SU-DHL-6 (cell line): ENCODE measurements around the gene SLC25A38.

Source experiments
- EZH2phosphoT487 ChIP-seq: fragments of 200-600 bp; sonication (generic), shearing (Covaris generic); conservative IDR thresholded peaks from 2 replicates; pipeline ENCODE4 v1.6.1; 2018; ENCODE audit warnings: mild to moderate bottlenecking, antibody characterized with exemption, low read length, moderate library complexity, mixed read lengths
- TF ChIP-seq, protein P1 (sequence below): fragments of 200-600 bp; sonication (generic); IDR thresholded peaks from one replicate; pipeline ENCODE4 v1.5.1; 2017; ENCODE audit warnings: antibody characterized with exemption, mild to moderate bottlenecking, low read length, moderate library complexity; ENCODE audit not compliant: insufficient read depth, poor library complexity, severe bottlenecking

DNA sequence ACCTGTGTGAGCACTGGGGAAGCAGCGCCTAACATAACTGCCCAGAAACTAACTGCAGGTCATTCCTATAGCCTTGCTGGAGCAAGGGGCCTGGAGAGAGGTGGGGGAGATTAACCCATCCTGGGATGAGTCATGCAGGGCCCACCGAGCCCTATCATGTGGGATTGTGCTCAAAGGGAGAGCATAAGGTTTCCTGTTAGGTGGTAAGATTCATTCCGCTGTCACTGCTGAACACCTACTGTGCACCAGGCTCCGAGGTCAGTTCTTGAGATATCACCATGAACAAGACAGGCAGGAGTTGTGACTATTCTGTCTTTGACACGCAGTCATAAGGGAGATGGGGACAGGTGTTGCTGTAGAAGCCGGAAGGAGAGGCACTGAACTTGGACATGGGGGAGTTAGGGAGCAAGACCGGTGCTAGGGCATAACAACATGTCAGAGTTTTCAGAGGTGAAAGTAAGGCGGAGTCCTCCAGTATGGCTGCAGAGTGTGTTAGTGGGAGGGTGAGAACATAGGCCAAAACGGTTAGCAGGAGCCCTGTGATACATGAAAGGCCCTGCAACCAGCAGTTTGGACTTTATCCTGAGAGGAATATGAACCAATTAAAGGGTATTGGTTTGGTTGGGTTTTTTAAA, 2.4 kb downstream of the SLC25A38 start:
- TF ChIP-seq, protein P1, sequence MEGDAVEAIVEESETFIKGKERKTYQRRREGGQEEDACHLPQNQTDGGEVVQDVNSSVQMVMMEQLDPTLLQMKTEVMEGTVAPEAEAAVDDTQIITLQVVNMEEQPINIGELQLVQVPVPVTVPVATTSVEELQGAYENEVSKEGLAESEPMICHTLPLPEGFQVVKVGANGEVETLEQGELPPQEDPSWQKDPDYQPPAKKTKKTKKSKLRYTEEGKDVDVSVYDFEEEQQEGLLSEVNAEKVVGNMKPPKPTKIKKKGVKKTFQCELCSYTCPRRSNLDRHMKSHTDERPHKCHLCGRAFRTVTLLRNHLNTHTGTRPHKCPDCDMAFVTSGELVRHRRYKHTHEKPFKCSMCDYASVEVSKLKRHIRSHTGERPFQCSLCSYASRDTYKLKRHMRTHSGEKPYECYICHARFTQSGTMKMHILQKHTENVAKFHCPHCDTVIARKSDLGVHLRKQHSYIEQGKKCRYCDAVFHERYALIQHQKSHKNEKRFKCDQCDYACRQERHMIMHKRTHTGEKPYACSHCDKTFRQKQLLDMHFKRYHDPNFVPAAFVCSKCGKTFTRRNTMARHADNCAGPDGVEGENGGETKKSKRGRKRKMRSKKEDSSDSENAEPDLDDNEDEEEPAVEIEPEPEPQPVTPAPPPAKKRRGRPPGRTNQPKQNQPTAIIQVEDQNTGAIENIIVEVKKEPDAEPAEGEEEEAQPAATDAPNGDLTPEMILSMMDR, result no peak
- no peak for TF ChIP-seq EZH2phosphoT487
